Left forelimb (tissue), 1 donor: Measurements from ENCODE around the gene PRSS33.
A peak's percentile ranks its signal among the peaks of the same experiment; 100 is the strongest.

ENCODE experiments used
- DNase-seq: peaks from one replicate; pipeline ENCODE4 v3.0.0-alpha.2; 2018; ENCODE audit warnings: low spot score

The PRSS33 gene

DNA sequence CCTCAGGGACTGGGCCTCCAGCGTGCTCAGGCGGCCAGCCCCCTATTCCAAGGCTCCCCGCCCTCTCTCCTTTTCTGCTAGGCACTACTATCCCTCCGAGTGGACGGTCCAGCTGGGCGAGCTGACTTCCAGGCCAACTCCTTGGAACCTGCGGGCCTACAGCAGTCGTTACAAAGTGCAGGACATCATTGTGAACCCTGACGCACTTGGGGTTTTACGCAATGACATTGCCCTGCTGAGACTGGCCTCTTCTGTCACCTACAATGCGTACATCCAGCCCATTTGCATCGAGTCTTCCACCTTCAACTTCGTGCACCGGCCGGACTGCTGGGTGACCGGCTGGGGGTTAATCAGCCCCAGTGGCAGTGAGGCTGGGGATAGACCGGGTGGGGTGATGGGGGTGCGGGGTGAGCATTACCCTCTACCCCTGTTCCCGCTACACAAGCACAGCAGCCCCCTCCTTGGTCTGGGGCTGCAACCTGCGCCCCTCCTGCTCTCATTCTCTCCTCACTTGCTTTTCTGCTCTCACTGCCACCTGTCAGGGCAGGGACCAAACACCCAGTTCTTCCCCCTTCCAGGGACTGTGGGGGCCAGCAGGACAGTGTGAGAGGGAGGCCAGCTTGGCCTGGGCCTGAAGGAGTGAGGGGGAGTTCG lies 12.0 kb upstream of the PRSS33 start:
- DNase-seq: peak; percentile 37

GRCh38 chr16:2798723-2799204 lies 11.4 kb upstream of the PRSS33 start:
- peak; percentile 31 for DNase-seq

DNA sequence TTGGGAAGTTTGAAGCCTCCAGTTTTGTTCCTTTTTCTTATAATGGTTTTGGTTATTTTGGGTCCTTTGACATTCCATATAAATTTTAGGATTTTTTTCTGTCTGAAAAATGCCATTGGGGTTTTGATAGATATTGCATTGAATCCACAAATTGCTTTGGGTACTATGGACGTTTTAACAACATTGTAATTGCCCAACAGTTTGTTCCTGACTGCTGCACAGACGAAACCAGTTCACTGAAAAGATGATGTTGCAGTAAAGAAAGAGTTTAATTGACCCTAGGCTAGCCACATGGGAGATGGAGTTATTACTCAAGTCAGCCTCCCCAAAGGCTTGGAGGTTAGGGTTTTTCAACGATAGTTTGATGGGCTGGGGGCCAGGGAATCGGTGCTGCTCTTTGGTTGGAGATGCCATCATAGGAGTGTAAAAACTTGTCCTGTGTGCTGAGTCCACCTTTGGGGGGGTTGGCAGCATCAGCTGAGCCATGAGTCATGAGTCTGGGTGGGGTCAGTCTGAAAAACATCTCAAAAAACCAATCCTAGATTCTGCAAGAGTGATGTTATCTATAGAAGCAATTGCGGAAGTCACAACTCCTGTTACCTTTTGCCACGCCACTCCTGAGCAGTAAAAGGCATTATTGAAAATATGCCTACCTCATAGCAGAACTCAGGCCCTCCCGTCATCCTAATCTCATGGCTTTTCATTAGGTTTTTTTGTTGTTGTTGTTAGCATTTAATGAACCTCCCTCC lies 8.2 kb upstream of the PRSS33 start:
- DNase-seq: no peak

- no peak for DNase-seq
These were observed 5.6 kb upstream of the PRSS33 start for GRCh38 chr16:2792940-2793339.

DNA sequence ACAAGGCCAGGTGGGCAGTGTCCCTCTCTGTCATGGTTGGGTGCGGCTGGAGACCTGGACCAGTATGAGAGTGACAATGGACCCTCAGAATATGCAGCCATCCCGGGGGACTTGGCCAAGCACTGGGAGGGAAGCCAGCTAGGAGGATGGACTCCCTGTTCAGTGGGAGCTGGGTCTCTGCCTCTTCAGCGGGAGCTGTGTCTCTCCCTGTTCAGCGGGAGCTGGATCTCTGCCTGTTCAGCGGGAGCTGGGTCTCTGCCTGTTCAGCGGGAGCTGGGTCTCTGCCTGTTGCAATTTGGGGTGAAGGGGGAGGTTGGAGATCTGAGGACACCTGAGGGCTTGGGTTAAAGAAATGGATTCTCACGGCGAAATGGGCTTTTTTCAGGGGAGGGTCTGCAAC lies 3.8 kb upstream of the PRSS33 start:
- DNase-seq: no peak

GRCh38 chr16:2790631-2791030 lies 3.3 kb upstream of the PRSS33 start:
- no peak for DNase-seq

GRCh38 chr16:2787961-2788360 lies 601 bp upstream of the PRSS33 start:
- no peak for DNase-seq

GRCh38 chr16:2786826-2787151 lies 571 bp downstream of the PRSS33 start:
- no peak for DNase-seq

- no peak for DNase-seq
These were observed 1.1 kb downstream of the PRSS33 start for GRCh38 chr16:2786061-2786825.

DNA sequence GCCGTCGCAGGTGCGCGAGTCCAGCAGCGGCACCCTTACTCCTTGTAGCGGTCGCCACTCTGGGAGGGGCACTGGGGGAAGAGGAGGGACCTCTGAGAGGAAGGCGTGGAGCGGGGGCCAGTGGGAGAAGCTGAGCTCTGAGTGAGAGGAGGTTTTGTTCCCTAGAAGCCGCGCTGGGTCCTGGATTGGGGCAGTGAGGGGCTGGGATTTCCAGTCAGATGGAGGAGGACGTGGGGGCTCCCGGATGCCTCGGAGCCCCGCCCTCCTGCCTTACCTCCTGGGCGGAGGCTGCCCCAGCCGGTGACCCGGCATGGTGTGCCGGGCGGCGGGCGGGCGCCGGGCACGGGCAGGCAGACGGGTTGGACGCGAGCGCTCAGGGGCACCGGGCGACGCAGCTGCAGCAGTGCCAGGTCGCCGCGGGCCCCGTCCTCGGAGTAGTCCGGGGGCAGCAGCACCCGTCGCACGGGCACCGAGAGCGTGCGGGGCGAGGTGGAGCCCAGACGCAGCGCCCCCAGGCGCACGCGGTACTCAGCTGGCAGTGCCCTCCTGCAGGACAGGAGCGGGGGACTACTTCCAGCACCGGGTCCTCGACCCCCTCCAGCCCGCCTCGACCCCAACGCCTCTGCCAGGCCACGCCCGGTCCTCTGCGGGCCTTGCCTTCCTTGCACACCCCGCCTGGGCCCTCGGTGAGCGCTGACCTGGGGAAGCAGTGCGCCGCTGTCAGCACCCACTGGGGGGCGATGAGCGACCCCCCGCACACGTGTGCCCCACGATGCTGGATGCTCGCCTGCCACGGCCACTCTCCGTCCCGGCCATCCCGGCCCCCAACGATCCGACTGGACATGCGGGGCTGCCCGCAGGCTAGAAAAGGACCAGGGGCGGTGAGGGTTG lies 2.0 kb downstream of the PRSS33 start:
- DNase-seq: peak; percentile 64

DNA sequence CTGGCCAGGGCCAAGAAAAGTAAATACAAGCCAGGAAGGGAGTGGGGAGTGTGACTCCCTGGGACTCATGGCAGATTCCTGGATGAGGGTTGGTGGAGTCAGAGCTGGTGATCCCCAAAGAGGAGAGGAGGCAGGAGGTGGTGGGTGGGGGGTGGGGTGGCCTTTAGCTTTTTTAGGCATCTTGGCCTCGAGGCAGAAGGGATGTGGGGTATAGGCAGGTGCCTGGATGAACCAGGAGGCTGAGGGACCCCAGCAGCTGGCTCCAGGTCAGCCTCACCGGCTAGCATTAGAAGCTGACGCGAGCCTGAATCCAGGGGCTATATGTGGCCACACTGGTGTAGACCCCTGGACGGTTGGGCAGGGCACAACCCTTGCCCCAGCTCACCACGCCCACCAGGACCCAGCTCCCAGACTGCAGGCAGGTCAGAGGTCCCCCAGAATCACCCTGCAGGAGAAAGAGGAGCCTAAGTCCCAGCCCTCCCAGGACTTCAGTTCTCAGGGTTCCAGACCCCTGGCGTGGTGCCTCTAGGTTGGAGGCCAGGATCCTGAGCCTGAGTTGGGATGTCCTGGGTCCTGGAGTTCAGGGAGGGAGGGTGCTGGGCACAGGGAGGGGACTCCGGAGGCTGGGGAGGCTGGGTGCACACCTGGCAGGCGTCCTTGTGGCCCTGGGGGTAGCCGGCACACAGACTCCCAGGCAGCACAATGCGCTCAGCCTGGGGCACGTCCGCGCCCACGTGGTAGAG lies 2.8 kb downstream of the PRSS33 start:
- DNase-seq: peak; percentile 52

- DNase-seq: no peak
These were observed 3.6 kb downstream of the PRSS33 start for GRCh38 chr16:2783581-2784357.

DNA sequence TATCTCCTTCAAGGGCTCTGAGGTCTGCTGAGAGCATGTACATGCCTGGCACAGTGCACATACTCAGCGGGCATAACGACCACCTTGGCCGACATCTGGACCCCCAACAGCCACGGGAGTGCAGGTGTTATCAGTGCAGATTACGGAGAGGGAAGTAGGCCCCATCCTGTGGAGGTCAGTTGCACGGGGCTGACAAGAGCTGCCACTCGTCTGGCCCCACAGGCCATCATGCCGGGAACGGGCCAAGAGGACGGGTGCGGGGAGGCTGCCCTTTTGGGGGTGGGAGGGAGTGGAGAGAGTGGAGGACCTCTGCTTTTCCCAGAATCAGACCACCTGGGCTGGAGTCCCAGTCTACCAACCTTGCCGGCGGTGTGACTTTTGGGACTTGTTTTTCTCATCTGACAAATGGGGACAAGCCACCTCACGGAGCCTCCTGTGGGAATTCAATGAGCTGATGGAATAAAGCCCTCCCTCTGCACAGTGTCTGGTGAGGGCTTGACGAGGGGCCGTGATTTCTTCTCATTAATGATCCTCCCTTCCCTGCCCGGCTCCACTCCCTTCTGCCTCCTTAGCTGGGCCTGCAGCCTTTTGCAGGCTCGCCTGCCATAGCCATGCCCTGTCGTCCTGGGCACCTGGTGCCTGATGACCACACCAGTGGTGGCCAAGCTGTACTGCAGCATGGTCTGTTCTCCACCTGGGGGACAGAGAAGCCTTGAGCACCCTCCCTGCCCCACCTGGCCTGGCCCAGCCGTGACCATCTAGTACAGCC lies 4.6 kb downstream of the PRSS33 start:
- DNase-seq: no peak

DNA sequence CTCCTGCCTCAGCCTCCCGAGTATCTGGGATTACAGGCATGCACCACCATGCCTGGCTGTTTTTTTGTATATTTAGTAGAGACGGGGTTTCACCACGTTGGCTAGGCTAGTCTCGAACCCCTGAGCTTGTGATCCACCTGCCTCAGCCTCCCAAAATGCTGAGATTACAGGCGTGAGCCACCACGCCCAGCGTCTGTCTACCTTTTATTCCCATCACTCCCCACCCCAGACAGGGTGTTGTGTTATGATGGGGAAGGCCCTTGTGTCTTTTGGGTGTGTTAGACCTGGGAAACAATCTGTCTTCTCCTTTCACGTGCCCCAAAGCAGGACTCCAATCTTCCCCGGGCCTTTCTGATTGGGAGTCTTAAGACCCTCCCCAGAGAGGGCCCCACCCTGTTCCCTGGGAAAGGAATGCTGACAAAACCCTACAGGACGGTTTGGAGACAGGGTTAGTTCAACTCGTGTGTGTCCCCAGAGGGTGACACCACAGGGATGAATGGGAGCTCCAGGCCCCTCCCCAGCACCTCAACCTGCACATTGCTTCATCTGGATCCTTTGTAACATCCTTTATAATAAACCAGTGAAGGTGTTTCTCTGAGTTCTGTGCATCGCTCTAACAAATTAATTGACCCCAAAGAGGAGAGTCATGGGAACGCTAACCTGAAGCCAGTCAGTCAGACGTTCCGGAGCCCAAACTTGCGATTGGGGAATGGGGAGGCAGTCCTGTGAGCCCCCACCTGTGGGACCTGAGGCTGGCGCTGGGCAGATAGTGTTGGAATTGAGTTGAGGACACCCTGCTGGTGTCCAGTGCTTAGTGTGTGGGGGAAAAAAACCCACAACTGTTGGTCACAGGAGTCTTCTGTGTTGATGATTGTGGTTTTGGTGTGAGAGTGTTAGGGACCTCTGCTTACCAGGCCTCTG lies 7.1 kb downstream of the PRSS33 start:
- peak; percentile 12 for DNase-seq

DNA sequence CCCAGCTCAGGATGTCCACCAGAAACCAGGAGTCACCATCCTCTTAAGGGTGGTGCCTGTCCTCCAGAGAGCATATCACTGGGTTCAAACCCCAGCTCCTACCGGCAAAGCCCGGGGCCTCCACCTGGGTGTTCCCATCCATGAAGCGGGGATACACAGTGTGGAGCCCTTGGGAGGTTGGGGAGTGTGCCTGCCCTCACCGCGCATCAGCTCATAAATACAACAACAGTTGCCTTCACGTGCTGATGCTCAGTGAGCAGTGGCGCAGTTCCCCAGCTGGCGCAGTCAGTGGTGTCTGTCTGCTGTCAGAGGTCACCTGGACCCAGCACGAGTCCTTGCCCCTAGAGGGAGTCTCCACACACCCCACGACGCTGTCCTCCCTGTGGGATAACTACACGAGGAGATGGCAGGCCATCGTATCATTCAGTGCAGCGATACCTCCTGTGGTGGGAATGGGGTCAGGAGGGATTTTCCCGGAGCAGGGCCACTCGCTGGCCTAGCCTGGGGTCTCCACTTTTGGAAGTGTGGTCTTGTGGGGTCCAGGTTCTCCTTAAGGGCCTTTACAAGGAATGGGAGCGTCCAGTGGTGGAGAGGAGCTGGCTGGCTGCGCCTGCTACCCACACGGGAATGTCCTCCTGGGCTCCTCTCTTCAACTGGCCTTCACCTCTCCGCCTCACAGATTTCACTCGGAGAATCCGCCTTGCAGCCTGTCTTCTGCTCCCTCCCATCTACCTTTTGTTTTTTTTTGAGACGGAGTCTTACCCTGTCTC lies 8.0 kb downstream of the PRSS33 start:
- DNase-seq: peak; percentile 62

DNA sequence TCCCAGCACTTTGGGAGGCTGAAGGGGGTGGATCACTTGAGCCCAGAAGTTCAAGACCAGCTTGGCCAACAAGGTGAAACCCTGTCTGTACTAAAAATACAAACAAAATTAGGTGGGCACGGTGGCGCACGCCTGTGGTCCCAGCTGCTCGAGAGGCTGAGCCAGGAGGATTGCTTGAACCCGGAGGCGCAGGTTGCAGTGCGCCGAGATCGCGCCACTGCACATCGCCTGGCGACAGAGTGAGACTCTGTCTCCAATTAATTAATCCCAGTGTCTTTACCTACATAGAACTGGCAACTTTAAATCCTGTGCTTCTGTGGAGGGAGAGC lies 8.8 kb downstream of the PRSS33 start:
- no peak for DNase-seq

- DNase-seq: no peak
These were observed 9.3 kb downstream of the PRSS33 start for GRCh38 chr16:2777903-2778629.
